ENCODE data around the gene FAM222B.
"Not testable (repeated sequence)": the region's sequence is repeated elsewhere in the genome, so short reads cannot be mapped to it uniquely, and the experiment has no call there.

Gene FAM222B

GRCh38 chr17:28842282-28843012 is at the start of gene FAM222B:
FAM222B (minus strand) TSS chr17:28842790; CDS start chr17:28766667, 76,123 bp downstream.
- H3K27ac ChIP-seq: peak within 1 kb of the TSS; percentile 56 to 92 (median 78)

GRCh38 chr17:28892024-28892423 is 49.4 kb upstream of the FAM222B start:
- H3K4me3 ChIP-seq: no peak overlapping the region
- H3K27ac ChIP-seq: peak overlapping the region in 6 of 21 experiments; percentile 27 to 100 (median 76)

More at GRCh38 chr17:28842282-28843012, at the start of gene FAM222B:
- H3K4me3 ChIP-seq: peak within 1 kb of the TSS; percentile 52 to 97 (median 79)

- Histone ChIP-seq H3K27ac (no peak overlapping the region), H3K4me3 (no peak overlapping the region)
These were observed 48.6 kb upstream of the FAM222B start for GRCh38 chr17:28891201-28891600.

- H3K4me3 ChIP-seq: no peak overlapping the region
- H3K27ac ChIP-seq: peak overlapping the region in 1 of 21 experiments; percentile 41
These were observed 47.4 kb upstream of the FAM222B start for GRCh38 chr17:28889996-28890395.

GRCh38 chr17:28888832-28889231 is 46.2 kb upstream of the FAM222B start:
- H3K27ac ChIP-seq: no peak overlapping the region
- H3K4me3 ChIP-seq: no peak overlapping the region

- H3K4me3 ChIP-seq: no peak overlapping the region
- peak overlapping the region in 1 of 21 experiments; percentile 1 for H3K27ac ChIP-seq
These were observed 45.4 kb upstream of the FAM222B start for GRCh38 chr17:28887871-28888471.

GRCh38 chr17:28885951-28886350 is 43.4 kb upstream of the FAM222B start:
- no peak overlapping the region for H3K4me3 ChIP-seq
- H3K27ac ChIP-seq: peak overlapping the region in 1 of 21 experiments; percentile 25

GRCh38 chr17:28885363-28885762 is 42.8 kb upstream of the FAM222B start:
- H3K4me3 ChIP-seq: no peak overlapping the region
- no peak overlapping the region for H3K27ac ChIP-seq

- Histone ChIP-seq H3K4me3 (no peak overlapping the region), H3K27ac (no peak overlapping the region)
These were observed 41.5 kb upstream of the FAM222B start for GRCh38 chr17:28883967-28884702.

GRCh38 chr17:28882154-28882895 is 39.7 kb upstream of the FAM222B start:
- no peak overlapping the region for H3K4me3 ChIP-seq
- H3K27ac ChIP-seq: no peak overlapping the region

- no peak overlapping the region for H3K27ac ChIP-seq
- H3K4me3 ChIP-seq: no peak overlapping the region
These were observed 39.0 kb upstream of the FAM222B start for GRCh38 chr17:28881533-28882056.

GRCh38 chr17:28880572-28880945 is 38.0 kb upstream of the FAM222B start:
- Histone ChIP-seq H3K4me3 (no peak overlapping the region), H3K27ac (no peak overlapping the region)

GRCh38 chr17:28879886-28880571 is 37.4 kb upstream of the FAM222B start:
- no peak overlapping the region for H3K27ac ChIP-seq
- no peak overlapping the region for H3K4me3 ChIP-seq

- no peak overlapping the region for H3K27ac ChIP-seq
- H3K4me3 ChIP-seq: no peak overlapping the region
These were observed 36.4 kb upstream of the FAM222B start for GRCh38 chr17:28878981-28879380.

- Histone ChIP-seq H3K27ac (no peak overlapping the region), H3K4me3 (no peak overlapping the region)
These were observed 35.7 kb upstream of the FAM222B start for GRCh38 chr17:28878158-28878910.

- H3K4me3 ChIP-seq, H3K27ac ChIP-seq: not testable (repeated sequence)
These were observed 34.6 kb upstream of the FAM222B start for GRCh38 chr17:28877150-28877711.

GRCh38 chr17:28875848-28876550 is 33.4 kb upstream of the FAM222B start:
- no peak overlapping the region for H3K27ac ChIP-seq

GRCh38 chr17:28874750-28875149 is 32.2 kb upstream of the FAM222B start:
- no peak overlapping the region for H3K4me3 ChIP-seq
- H3K27ac ChIP-seq: no peak overlapping the region

More at GRCh38 chr17:28875848-28876550, 33.4 kb upstream of the FAM222B start:
- H3K4me3 ChIP-seq: no peak overlapping the region

Data from skin epidermis (tissue), 12 donors.